C4-2B (cell line): ENCODE results near the gene DOCK10.

Experiments used
- H3K27ac ChIP-seq: fragments of 450-650 bp; 2 replicates; pipeline ENCODE4 v1.5.1; 2017
- ZFX ChIP-seq: fragments of 450-650 bp; IDR thresholded peaks from 2 replicates; pipeline ENCODE4 v1.6.1; 2017
- TF ChIP-seq, protein P1 (sequence below): fragments of 450-650 bp; conservative IDR thresholded peaks from 2 replicates; pipeline ENCODE4 v1.5.1; 2017; ENCODE audit warnings: mild to moderate bottlenecking

DOCK10 gene

DNA sequence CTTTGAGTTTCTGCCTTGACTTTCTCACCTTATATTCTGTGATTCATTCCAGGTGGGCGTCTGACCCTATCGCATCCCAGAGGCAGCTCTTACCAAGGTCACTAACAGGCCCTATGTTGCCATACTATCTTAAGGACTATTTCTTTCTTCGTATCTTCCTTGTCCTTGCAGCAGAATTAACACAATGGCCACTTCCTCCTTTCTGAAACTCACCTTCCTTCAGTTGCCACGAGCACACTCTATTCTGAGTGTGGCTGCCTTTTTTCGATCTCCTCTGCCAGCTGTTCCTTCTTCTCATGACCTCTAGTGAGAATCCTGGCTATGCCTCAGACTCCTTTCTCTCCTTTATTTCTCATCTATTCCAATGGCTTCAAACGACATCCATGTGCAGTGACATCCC is 165.7 kb downstream of the DOCK10 start:
- H3K27ac ChIP-seq, result no peak overlapping the region
- TF ChIP-seq, protein P1, sequence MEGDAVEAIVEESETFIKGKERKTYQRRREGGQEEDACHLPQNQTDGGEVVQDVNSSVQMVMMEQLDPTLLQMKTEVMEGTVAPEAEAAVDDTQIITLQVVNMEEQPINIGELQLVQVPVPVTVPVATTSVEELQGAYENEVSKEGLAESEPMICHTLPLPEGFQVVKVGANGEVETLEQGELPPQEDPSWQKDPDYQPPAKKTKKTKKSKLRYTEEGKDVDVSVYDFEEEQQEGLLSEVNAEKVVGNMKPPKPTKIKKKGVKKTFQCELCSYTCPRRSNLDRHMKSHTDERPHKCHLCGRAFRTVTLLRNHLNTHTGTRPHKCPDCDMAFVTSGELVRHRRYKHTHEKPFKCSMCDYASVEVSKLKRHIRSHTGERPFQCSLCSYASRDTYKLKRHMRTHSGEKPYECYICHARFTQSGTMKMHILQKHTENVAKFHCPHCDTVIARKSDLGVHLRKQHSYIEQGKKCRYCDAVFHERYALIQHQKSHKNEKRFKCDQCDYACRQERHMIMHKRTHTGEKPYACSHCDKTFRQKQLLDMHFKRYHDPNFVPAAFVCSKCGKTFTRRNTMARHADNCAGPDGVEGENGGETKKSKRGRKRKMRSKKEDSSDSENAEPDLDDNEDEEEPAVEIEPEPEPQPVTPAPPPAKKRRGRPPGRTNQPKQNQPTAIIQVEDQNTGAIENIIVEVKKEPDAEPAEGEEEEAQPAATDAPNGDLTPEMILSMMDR, result no peak
- TF ChIP-seq ZFX, result no peak

- TF ChIP-seq, protein P1, result no peak
- TF ChIP-seq ZFX, result no peak
- no peak overlapping the region for H3K27ac ChIP-seq
Observed at GRCh38 chr2:224875841-224876240, 166.4 kb downstream of the DOCK10 start.

DNA sequence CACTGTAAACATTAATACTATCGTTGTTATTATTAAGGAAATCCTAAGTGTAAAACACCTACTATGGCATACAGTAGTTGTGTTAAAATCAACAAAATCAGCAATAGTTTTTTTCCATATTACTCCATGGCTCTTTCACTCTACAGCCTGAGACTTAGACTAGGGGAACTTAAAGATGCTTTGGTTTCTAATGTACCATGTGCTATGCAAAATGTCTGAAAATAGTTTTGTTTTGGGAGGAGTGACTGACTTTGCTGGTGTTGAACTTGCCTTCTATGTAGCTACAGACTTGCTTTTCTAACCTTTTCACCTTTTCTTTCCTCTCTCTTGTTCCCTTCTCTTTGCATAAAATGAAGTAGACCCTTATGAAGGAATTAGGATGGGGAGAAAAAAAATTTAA is 167.1 kb downstream of the DOCK10 start:
- no peak for TF ChIP-seq ZFX

DNA sequence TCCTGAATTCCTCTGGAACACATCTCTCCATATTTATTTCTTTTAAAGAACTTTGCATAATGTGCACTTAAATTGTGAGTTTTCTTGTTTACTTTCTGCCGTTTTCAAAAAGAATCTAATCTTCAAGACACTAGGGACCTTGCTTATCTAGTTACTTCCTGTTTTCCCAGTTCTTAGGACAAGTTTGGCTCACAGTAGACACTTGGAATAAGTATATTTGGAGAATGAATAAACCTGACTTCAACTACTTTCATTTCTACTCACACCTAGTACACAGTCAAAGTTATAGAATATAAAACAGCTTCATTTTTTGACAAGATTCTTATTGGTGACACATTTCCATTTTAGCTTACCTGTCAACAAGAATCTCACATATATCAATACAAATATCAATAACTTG is 170.5 kb downstream of the DOCK10 start:
- no peak for TF ChIP-seq ZFX
- TF ChIP-seq, protein P1, result no peak
- no peak overlapping the region for H3K27ac ChIP-seq

More for the DNA sequence above, 167.1 kb downstream of the DOCK10 start:
- no peak overlapping the region for H3K27ac ChIP-seq

DNA sequence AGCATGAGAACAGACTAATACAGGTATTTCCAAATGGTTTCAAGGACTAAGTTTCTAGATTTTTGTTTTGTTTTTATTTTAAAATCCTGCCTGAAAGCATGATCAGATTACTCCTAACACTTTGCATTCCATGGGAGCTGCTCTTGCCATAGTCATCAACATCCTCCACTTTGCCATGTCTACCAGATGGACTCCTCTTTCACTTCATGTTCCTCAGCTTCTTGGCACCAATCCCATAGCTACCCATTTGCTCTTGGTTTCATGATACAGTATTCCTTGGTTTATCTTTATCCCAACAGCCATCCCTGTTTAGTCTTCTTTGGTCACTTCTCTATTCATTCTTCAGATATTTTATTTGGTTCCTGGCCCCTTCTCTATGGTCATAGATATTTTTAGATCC is 171.9 kb downstream of the DOCK10 start:
- TF ChIP-seq ZFX, result no peak
- TF ChIP-seq, protein P1, result no peak
- H3K27ac ChIP-seq, result no peak overlapping the region

DNA sequence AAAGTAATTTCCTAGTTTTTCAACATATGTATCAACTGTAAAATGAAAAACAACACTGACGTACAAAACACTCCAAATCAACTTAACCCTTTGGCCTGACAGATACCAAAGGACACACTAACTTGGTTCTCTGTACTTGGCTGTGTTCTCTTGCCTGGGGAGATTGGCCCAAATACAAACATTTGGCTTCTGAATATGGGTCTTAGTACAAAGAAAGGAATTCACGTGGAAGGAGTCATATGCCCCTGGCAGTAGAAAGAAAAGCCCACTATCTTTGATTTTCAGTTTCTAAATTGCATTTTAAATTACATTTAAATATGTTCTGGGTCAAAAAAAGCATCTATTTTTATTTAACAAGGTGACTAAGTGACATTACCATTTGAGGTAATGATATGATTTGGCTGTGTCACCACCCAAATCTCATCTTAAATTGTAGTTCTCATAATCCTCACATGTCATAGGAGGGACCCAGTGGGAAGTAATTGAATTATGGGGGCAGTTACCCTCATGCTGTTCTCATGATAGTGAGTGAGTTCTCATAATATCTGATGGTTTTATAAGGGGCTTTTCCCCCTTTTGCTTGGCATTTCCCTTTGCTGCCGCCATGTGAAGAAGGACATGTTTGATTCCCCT is 172.6 kb downstream of the DOCK10 start:
- TF ChIP-seq ZFX, result no peak
- TF ChIP-seq, protein P1, result no peak
- no peak overlapping the region for H3K27ac ChIP-seq

DNA sequence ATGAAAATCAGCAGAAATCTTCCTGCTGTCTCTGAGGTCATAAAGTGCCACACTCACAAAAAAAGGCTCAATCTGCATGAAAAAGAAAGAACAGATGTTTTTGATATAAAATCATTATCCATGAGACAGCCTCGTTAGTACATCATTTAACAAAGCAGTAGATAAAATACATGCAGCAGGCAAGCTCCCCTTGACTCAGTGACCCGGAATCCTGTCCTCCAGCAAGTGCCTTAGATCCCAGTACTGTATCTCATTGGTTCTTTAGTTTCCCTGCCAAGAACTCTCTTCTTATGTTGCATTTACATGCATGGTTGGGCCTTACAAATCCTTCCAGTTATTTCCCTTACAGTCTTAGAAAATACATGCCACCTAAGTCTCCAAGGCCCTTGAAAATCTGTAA is 177.3 kb downstream of the DOCK10 start:
- TF ChIP-seq, protein P1, result no peak
- no peak for TF ChIP-seq ZFX
- no peak overlapping the region for H3K27ac ChIP-seq

- no peak for TF ChIP-seq ZFX
- TF ChIP-seq, protein P1, result no peak
- no peak overlapping the region for H3K27ac ChIP-seq
Observed at GRCh38 chr2:224861266-224861665, 181.0 kb downstream of the DOCK10 start.
